Measurements from ENCODE around the gene HERPUD1. TPM values are rescaled to one million over a fixed set of nuclear protein-coding genes. Genes with fewer than 3 reads are reported as not detected.

Gene HERPUD1
- total RNA-seq, 2 experiments from 2014 or later: 217 to 227 TPM

GRCh38 chr16:56921571-56921970, 10.4 kb upstream of the HERPUD1 start:
- H3K36me3 Mint-ChIP-seq (ENCODE audit: low read depth): no peaks in the 10 kb centered on the region

GRCh38 chr16:56923481-56924091, 8.4 kb upstream of the HERPUD1 start:
- POLR2A ChIA-PET: interaction anchor here (0.6 kb wide), 1 partner anchor 9 kb away, joined by 3 read pairs; no protein-coding TSS in a partner anchor

More at GRCh38 chr16:56921571-56921970, 10.4 kb upstream of the HERPUD1 start:
- Histone ChIP-seq H3K9me3 (ENCODE audit: control insufficient read depth in 1 of 2, insufficient read depth in 1 of 2, low read length in 2 of 2) (no peaks in the 10 kb centered on the region), H3K4me1 (ENCODE audit: insufficient read depth, low read length) (peaks cover 19% of the 10 kb centered on the region), H3K4me3 (ENCODE audit: low read length) (no peak overlapping the region), H3K36me3 (ENCODE audit: insufficient read depth, low read length) (no peaks in the 10 kb centered on the region), H3K27ac (ENCODE audit: low read depth in 1 of 2, low read length in 2 of 2) (no peak overlapping the region), H3K27me3 (ENCODE audit: control insufficient read depth in 1 of 2, insufficient read depth in 2 of 2, low read length in 2 of 2) (no peaks in the 10 kb centered on the region)
- TF ChIP-seq, protein P1, sequence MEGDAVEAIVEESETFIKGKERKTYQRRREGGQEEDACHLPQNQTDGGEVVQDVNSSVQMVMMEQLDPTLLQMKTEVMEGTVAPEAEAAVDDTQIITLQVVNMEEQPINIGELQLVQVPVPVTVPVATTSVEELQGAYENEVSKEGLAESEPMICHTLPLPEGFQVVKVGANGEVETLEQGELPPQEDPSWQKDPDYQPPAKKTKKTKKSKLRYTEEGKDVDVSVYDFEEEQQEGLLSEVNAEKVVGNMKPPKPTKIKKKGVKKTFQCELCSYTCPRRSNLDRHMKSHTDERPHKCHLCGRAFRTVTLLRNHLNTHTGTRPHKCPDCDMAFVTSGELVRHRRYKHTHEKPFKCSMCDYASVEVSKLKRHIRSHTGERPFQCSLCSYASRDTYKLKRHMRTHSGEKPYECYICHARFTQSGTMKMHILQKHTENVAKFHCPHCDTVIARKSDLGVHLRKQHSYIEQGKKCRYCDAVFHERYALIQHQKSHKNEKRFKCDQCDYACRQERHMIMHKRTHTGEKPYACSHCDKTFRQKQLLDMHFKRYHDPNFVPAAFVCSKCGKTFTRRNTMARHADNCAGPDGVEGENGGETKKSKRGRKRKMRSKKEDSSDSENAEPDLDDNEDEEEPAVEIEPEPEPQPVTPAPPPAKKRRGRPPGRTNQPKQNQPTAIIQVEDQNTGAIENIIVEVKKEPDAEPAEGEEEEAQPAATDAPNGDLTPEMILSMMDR (IDR thresholded peaks at IDR 0.05): no peak
- peaks cover 16% of the 10 kb centered on the region for H3K4me1 Mint-ChIP-seq (ENCODE audit: low read depth)
- no peaks in the 10 kb centered on the region for H3K27me3 Mint-ChIP-seq
- DNase-seq (no peak), ATAC-seq (ENCODE audit: poor library complexity) (no peak)
- CTCF ChIA-PET: interaction anchor here (0.7 kb wide), 1 partner anchor 133 kb away, joined by 3 read pairs; no protein-coding TSS in a partner anchor
- H3K9me3 Mint-ChIP-seq: no peaks in the 10 kb centered on the region
- no peak overlapping the region for H3K27ac Mint-ChIP-seq
- no peak overlapping the region for H3K4me3 Mint-ChIP-seq
- intact Hi-C loops (cut with DNase I, micrococcal nuclease): no loop called here
- POLR2A ChIA-PET: interaction anchor here (3.8 kb wide), 1 partner anchor 10 kb away, joined by 20 read pairs; the partner anchor contains the start of gene HERPUD1

DNA sequence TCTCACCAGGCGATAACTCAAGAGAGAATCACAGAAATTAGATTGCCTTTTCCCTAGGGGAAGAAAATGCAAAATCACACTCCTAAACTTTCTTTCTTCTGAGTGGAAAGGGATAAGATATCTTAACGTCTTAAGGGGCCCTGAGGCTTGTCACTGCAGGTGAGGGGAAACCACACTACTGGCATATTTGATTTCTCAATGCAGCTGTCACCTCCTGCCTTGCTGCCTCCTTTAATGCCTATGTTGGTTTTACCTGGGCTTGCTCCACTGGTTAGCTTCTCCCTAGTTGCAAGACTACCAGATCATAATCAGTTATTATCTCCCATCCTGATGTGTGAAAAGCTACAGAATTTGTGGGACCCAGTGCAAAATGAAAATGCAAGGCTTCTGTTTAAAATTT, 4.5 kb upstream of the HERPUD1 start:
- Mint-ChIP-seq H3K9me3 (no peaks in the 10 kb centered on the region), H3K27me3 (no peaks in the 10 kb centered on the region)

More at GRCh38 chr16:56923481-56924091, 8.4 kb upstream of the HERPUD1 start:
- H3K36me3 Mint-ChIP-seq (ENCODE audit: low read depth): no peaks in the 10 kb centered on the region
- DNase-seq (no peak), ATAC-seq (ENCODE audit: poor library complexity) (no peak)
- H3K27ac ChIP-seq (ENCODE audit: low read depth in 1 of 2, low read length in 2 of 2): no peak overlapping the region
- H3K4me1 Mint-ChIP-seq (ENCODE audit: low read depth): peaks cover 6% of the 10 kb centered on the region
- no peaks in the 10 kb centered on the region for H3K27me3 Mint-ChIP-seq
- CTCF ChIA-PET: no interaction called here
- intact Hi-C loops (cut with DNase I, micrococcal nuclease): no loop called here
- no peak overlapping the region for H3K4me3 Mint-ChIP-seq
- TF ChIP-seq, protein P1 (IDR thresholded peaks at IDR 0.05): no peak
- peaks cover 8% of the 10 kb centered on the region for H3K4me1 ChIP-seq (ENCODE audit: insufficient read depth, low read length)
- no peaks in the 10 kb centered on the region for H3K36me3 ChIP-seq (ENCODE audit: insufficient read depth, low read length)
- H3K27me3 ChIP-seq (ENCODE audit: control insufficient read depth in 1 of 2, insufficient read depth in 2 of 2, low read length in 2 of 2): no peaks in the 10 kb centered on the region
- H3K27ac Mint-ChIP-seq: no peak overlapping the region
- no peaks in the 10 kb centered on the region for H3K9me3 ChIP-seq (ENCODE audit: control insufficient read depth in 1 of 2, insufficient read depth in 1 of 2, low read length in 2 of 2)
- H3K9me3 Mint-ChIP-seq: no peaks in the 10 kb centered on the region
- H3K4me3 ChIP-seq (ENCODE audit: low read length): no peak overlapping the region

More for the DNA sequence above, 4.5 kb upstream of the HERPUD1 start:
- no peaks in the 10 kb centered on the region for H3K27me3 ChIP-seq (ENCODE audit: control insufficient read depth in 1 of 2, insufficient read depth in 2 of 2, low read length in 2 of 2)
- ChIA-PET CTCF (no interaction called here), POLR2A (no interaction called here)
- no peaks in the 10 kb centered on the region for H3K36me3 ChIP-seq (ENCODE audit: insufficient read depth, low read length)
- DNase-seq (no peak), ATAC-seq (ENCODE audit: poor library complexity) (no peak)
- no peaks in the 10 kb centered on the region for H3K9me3 ChIP-seq (ENCODE audit: control insufficient read depth in 1 of 2, insufficient read depth in 1 of 2, low read length in 2 of 2)
- no peak overlapping the region for H3K4me3 ChIP-seq (ENCODE audit: low read length)
- Mint-ChIP-seq H3K27ac (no peak overlapping the region), H3K36me3 (ENCODE audit: low read depth) (peaks cover 7% of the 10 kb centered on the region), H3K4me3 (no peak overlapping the region), H3K4me1 (ENCODE audit: low read depth) (peaks cover 6% of the 10 kb centered on the region)
- no peak overlapping the region for H3K27ac ChIP-seq (ENCODE audit: low read depth in 1 of 2, low read length in 2 of 2)
- TF ChIP-seq, protein P1 (IDR thresholded peaks at IDR 0.05): no peak
- peaks cover 21% of the 10 kb centered on the region for H3K4me1 ChIP-seq (ENCODE audit: insufficient read depth, low read length)
- intact Hi-C loops (cut with DNase I, micrococcal nuclease): no loop called here

Data from CD4-positive, alpha-beta T cell (primary cell).